Cardiac fibroblast (primary cell): ENCODE data around the gene BCL11B.

Experiments
- DNase-seq, 2 donors: peaks; one replicate each; pipeline versions ENCODE4 v3.0.0 to v3.0.0-alpha.2; 2010; ENCODE audit warnings: low read depth in 2 of 2
- H3K4me3 ChIP-seq, 2 donors: replicated peaks in 1 of 2; 1 replicate in 1 of 2; 2 replicates in 1 of 2; pipeline ENCODE4 v1.5.1; 2011; ENCODE audit warnings: low read depth in 2 of 2, low read length in 2 of 2, mild to moderate bottlenecking in 2 of 2, moderate library complexity in 1 of 2
- CTCF ChIP-seq: IDR thresholded peaks from one replicate; pipeline ENCODE4 v1.5.1; 2011; ENCODE audit warnings: low read depth, mild to moderate bottlenecking, low read length, inconsistent platforms

BCL11B gene

GRCh38 chr14:99267837-99268781, 3.9 kb downstream of the BCL11B start:
- no peak for TF ChIP-seq CTCF
- H3K4me3 ChIP-seq, result no peak overlapping the region
- no peak for DNase-seq

- DNase-seq, result no peak
- no peak overlapping the region for H3K4me3 ChIP-seq
- TF ChIP-seq CTCF, result no peak
Observed at GRCh38 chr14:99267381-99267780, 4.6 kb downstream of the BCL11B start.

- DNase-seq, result peak; percentile 70 to 71
- TF ChIP-seq CTCF, result peak; percentile 98
- no peak overlapping the region for H3K4me3 ChIP-seq
Observed at GRCh38 chr14:99266181-99267178, 5.5 kb downstream of the BCL11B start.

- H3K4me3 ChIP-seq, result no peak overlapping the region
- DNase-seq, result no peak
- no peak for TF ChIP-seq CTCF
Observed at GRCh38 chr14:99265571-99265970, 6.4 kb downstream of the BCL11B start.

GRCh38 chr14:99264691-99265450, 7.1 kb downstream of the BCL11B start:
- no peak for DNase-seq

More at GRCh38 chr14:99264691-99265450, 7.1 kb downstream of the BCL11B start:
- TF ChIP-seq CTCF, result no peak
- H3K4me3 ChIP-seq, result no peak overlapping the region
